OCI-LY3 (cell line): ENCODE results near the gene TRAF5.

ENCODE experiments used
- CTCF ChIP-seq: fragments of 200-600, 300-600 bp; sonication (generic); IDR thresholded peaks from 2 replicates; pipeline ENCODE4 v1.5.1; 2014; ENCODE audit warnings: antibody characterized with exemption, low read length, low read depth
- EZH2phosphoT487 ChIP-seq: fragments of 200-600 bp; shearing (Covaris generic); IDR thresholded peaks from 2 replicates; pipeline ENCODE4 v1.6.1; 2018; ENCODE audit warnings: antibody characterized with exemption, mixed run types, low read depth

- TF ChIP-seq CTCF (no peak), EZH2phosphoT487 (no peak)
These were observed 6.2 kb downstream of the TRAF5 start for GRCh38 chr1:211332830-211333229.
